ENCODE results near the gene CHCHD4. TPM values are rescaled to one million over a fixed set of nuclear protein-coding genes. Genes with fewer than 3 reads are reported as not detected.

Gene CHCHD4
- total RNA-seq, 1 experiment from 2014 or later = 15.3 TPM

DNA sequence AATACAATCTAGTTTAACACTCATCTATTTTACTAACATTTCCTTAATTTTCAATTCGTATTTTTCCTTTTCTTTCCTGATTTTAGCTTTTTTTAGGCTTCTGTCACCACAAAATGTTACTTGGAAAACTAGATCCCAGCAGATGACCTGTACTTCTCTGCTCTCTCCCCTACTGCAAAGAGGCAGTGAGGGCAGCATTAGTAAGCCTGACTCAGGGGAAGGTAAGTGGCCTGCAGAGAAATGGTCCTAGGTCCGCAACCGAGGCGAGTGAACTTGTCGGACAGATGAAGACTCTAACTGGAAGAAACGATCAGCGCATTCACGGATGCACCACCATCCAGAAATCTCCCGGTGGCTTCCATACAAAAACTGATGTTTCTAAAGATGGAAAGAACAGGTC lies 20.6 kb upstream of the CHCHD4 start:
- Mint-ChIP-seq H3K4me1 (ENCODE audit: low read depth, unreplicated experiment) (peaks cover 14% of the 10 kb centered on the region), H3K27me3 (ENCODE audit: insufficient read depth, unreplicated experiment) (no peaks in the 10 kb centered on the region), H3K9me3 (ENCODE audit: unreplicated experiment) (no peaks in the 10 kb centered on the region), H3K36me3 (ENCODE audit: insufficient read depth, unreplicated experiment) (peaks cover 35% of the 10 kb centered on the region), H3K4me3 (ENCODE audit: unreplicated experiment) (no peak overlapping the region), H3K27ac (ENCODE audit: unreplicated experiment) (peak overlapping the region; percentile 93)
- CTCF ChIA-PET = interaction anchor here (0.6 to 3.2 kb wide), 2 partner anchors 167 to 249 kb away, joined by 3 to 12 read pairs; no protein-coding TSS in a partner anchor
- TF ChIP-seq, protein P1, sequence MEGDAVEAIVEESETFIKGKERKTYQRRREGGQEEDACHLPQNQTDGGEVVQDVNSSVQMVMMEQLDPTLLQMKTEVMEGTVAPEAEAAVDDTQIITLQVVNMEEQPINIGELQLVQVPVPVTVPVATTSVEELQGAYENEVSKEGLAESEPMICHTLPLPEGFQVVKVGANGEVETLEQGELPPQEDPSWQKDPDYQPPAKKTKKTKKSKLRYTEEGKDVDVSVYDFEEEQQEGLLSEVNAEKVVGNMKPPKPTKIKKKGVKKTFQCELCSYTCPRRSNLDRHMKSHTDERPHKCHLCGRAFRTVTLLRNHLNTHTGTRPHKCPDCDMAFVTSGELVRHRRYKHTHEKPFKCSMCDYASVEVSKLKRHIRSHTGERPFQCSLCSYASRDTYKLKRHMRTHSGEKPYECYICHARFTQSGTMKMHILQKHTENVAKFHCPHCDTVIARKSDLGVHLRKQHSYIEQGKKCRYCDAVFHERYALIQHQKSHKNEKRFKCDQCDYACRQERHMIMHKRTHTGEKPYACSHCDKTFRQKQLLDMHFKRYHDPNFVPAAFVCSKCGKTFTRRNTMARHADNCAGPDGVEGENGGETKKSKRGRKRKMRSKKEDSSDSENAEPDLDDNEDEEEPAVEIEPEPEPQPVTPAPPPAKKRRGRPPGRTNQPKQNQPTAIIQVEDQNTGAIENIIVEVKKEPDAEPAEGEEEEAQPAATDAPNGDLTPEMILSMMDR (IDR thresholded peaks at IDR 0.05; ENCODE audit: insufficient read depth in 1 of 2, low read depth in 1 of 2, low read length in 1 of 2, severe bottlenecking in 1 of 2, unreplicated experiment in 1 of 2) = no peak
- intact Hi-C loops (cut with micrococcal nuclease; ENCODE audit: unreplicated experiment) = no loop called here
- Histone ChIP-seq H3K9me3 (no peaks in the 10 kb centered on the region), H3K27me3 (replicated peaks; ENCODE audit: control insufficient read depth, insufficient read depth, low read length) (no peaks in the 10 kb centered on the region), H3K36me3 (ENCODE audit: control insufficient read depth, insufficient read depth, low read length) (peaks cover 2% of the 10 kb centered on the region), H3K4me3 (ENCODE audit: low read depth, low read length) (no peak overlapping the region), H3K4me1 (peaks cover 26% of the 10 kb centered on the region)
- POLR2A ChIA-PET = interaction anchor here (3.3 kb wide), 1 partner anchor 34 kb away, joined by 20 read pairs; the partner anchor contains the start of genes LSM3 and XPC
- peak in 1 of 2 experiments; percentile 18 for DNase-seq
- no TSS peak for BruUV-seq (replicated peaks)

DNA sequence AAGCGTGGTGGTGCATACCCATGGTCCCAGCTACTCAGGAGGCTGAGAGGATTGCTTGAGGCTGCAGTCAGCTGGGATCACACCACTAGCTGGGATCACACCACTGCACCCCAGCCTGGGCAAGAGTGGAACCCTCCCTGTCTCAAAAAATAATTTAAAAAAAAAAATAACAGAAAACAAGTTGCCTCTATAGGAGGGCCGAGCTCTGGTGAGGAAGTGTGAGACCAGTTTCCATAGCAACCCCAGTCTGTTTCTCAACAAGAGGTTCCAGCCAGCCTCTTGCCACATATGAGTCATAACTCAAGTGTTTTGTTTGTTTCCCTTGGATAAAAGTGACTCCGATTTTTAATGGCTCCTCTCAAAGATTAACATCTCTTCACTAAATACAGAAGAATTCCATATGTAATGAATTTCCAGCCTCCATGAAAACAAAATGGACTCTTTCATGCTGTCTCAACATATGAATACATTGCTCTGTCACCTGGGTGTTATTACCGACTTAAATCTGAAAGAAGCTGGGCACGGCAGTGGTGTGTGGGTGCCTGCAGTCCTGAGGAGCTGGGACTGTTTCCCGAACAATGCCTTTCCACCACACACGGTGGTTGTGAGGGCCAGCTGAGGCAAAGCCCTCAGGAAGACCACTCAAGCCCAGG lies 19.9 kb upstream of the CHCHD4 start:
- H3K36me3 Mint-ChIP-seq (ENCODE audit: insufficient read depth, unreplicated experiment) = peaks cover 32% of the 10 kb centered on the region
- H3K4me1 Mint-ChIP-seq (ENCODE audit: low read depth, unreplicated experiment) = peaks cover 14% of the 10 kb centered on the region

More for the DNA sequence above, 19.9 kb upstream of the CHCHD4 start:
- H3K36me3 ChIP-seq (ENCODE audit: control insufficient read depth, insufficient read depth, low read length) = no peaks in the 10 kb centered on the region; the same call in none of the 2 replicates
- peaks cover 26% of the 10 kb centered on the region for H3K4me1 ChIP-seq
- ChIA-PET POLR2A (interaction anchor here (1.4 to 3.3 kb wide), 2 partner anchors 20 to 34 kb away, joined by 4 to 20 read pairs; partner anchors contain the start of genes CHCHD4, LSM3, TMEM43 and XPC), CTCF (interaction anchor here (0.9 to 3.2 kb wide), 2 partner anchors 9 to 248 kb away, joined by 3 to 12 read pairs; no protein-coding TSS in a partner anchor)
- no peak overlapping the region for H3K4me3 ChIP-seq (ENCODE audit: low read depth, low read length)
- Mint-ChIP-seq H3K9me3 (ENCODE audit: unreplicated experiment) (no peaks in the 10 kb centered on the region), H3K4me3 (ENCODE audit: unreplicated experiment) (peak overlapping the region; percentile 47), H3K27ac (ENCODE audit: unreplicated experiment) (peak overlapping the region; percentile 93), H3K27me3 (ENCODE audit: insufficient read depth, unreplicated experiment) (no peaks in the 10 kb centered on the region)
- no peaks in the 10 kb centered on the region for H3K9me3 ChIP-seq
- TF ChIP-seq, protein P1 (IDR thresholded peaks at IDR 0.05; ENCODE audit: insufficient read depth in 1 of 2, low read depth in 1 of 2, low read length in 1 of 2, severe bottlenecking in 1 of 2, unreplicated experiment in 1 of 2) = no peak
- peak; percentile 77 to 85 for DNase-seq
- intact Hi-C loops (cut with micrococcal nuclease; ENCODE audit: unreplicated experiment) = loop anchor here (1.0 kb wide), 2 partner anchors 19 to 34 kb away; partner anchors contain the start of genes LSM3, TMEM43 and XPC
- BruUV-seq (replicated peaks) = no TSS peak
- H3K27me3 ChIP-seq (replicated peaks; ENCODE audit: control insufficient read depth, insufficient read depth, low read length) = no peaks in the 10 kb centered on the region

Measured in Caco-2 (cell line).